ENCODE measurements around the gene OR1F1.
"Not testable (repeated sequence)": the region's sequence is repeated elsewhere in the genome, so short reads cannot be mapped to it uniquely, and the experiment has no call there.

Gene OR1F1

GRCh38 chr16:3187798-3188674 is at the start of gene OR1F1:
Gene OR1F1, plus strand, starts transcription at chr16:3188204.
- FAIRE-seq (no peak), DNase-seq (ENCODE audit: insufficient read length, low spot score) (peak; percentile 44)
- no peak for TF ChIP-seq POLR2A (IDR thresholded peaks at IDR 0.05; ENCODE audit: low read depth, low read length)

DNA sequence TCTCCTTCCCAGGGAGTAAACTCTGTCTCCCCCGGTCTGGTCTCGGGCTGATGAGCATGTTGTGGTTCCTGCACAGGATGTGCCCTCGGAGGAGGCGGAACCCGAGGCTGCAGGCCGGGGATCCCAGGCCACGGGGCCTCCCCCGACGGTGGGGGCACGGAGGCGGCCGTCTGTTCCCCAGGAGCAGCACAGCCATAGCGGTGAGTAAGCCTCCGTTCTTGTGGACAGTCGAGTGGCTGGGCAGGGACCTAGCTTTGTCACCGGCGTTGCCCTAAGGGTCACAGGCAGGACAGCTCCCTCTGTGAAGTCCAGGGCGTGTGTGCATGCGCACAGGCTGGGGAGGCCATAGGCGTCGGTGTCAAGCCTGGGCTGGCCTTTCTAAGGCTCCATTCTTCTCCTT is 49.7 kb upstream of the OR1F1 start:
- DNase-seq (ENCODE audit: insufficient read length, low spot score) = no peak
- no peak for TF ChIP-seq POLR2A (IDR thresholded peaks at IDR 0.05; ENCODE audit: low read depth, low read length)
- FAIRE-seq = no peak

DNA sequence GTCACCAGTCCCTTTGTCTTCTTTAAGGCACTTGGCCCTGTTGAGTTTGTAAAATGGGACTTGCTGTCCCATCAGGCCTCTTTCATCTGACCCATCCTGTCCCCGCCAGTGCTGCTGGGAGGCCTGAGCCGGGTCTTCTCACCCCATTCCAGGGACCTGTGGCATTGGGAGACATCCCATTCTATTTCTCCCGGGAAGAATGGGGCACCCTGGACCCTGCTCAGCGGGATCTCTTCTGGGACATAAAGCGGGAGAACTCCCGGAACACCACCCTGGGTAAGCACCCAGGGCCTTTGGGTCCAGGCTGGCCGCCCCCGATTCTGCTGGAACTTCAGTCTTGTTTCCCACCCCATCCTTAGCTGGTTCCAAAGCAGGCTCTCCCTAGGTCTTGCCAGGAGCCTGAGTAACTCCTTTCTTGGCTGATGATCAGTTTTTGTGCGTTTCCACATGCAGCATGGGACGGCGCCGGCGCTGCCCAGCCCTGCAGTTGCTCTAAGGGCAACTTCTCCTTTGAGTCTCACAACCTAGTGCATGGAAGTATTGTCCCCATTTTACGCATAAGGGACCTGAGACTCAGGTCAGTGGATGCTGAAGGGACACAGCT is 49.1 kb upstream of the OR1F1 start:
- no peak for DNase-seq (ENCODE audit: insufficient read length, low spot score)
- FAIRE-seq = no peak
- TF ChIP-seq POLR2A (IDR thresholded peaks at IDR 0.05; ENCODE audit: low read depth, low read length) = no peak

DNA sequence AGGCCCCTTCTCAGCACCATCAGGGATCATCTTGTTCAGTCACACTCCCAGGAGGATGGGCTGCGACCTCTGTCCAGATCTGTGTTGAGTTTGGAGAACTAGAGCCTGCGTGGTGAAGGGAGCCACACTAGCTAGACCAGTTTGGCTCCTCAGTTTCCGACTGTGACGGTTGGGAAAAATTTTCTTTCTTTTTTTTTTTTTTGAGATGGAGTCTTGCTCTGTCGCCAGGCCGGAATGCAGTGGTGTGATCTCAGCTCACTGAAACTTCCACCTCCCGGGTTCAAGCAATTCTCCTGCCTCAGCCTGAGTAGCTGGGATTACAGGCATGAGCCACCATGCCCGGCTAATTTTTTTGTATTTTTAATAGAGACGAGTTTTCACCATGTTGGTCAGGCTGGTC is 48.4 kb upstream of the OR1F1 start:
- not testable (repeated sequence) for FAIRE-seq; DNase-seq (ENCODE audit: insufficient read length, low spot score)

DNA sequence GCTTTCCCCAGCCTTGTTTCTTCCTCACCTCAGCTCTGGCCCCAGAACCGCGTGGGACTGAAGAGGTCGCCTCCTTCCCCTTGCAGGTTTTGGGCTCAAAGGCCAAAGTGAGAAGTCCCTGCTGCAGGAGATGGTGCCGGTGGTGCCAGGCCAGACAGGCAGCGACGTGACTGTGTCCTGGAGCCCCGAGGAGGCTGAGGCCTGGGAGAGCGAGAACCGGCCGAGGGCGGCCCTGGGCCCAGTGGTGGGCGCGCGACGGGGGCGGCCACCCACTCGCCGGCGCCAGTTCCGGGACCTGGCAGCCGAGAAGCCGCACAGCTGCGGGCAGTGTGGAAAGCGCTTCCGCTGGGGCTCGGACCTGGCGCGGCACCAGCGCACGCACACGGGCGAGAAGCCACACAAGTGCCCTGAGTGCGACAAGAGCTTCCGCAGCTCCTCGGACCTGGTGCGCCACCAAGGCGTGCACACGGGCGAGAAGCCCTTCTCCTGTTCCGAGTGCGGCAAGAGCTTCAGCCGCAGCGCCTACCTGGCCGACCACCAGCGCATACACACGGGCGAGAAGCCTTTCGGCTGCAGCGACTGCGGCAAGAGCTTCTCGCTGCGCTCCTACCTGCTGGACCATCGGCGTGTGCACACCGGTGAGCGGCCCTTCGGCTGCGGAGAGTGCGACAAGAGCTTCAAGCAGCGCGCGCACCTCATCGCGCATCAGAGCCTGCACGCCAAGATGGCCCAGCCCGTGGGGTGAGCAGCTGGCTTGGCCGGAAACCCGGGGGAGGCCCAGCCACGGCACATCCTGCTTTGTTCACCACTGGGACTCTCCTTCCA is 47.2 kb upstream of the OR1F1 start:
- TF ChIP-seq POLR2A (IDR thresholded peaks at IDR 0.05; ENCODE audit: low read depth, low read length) = no peak
- DNase-seq (ENCODE audit: insufficient read length, low spot score) = no peak
- FAIRE-seq = no peak

DNA sequence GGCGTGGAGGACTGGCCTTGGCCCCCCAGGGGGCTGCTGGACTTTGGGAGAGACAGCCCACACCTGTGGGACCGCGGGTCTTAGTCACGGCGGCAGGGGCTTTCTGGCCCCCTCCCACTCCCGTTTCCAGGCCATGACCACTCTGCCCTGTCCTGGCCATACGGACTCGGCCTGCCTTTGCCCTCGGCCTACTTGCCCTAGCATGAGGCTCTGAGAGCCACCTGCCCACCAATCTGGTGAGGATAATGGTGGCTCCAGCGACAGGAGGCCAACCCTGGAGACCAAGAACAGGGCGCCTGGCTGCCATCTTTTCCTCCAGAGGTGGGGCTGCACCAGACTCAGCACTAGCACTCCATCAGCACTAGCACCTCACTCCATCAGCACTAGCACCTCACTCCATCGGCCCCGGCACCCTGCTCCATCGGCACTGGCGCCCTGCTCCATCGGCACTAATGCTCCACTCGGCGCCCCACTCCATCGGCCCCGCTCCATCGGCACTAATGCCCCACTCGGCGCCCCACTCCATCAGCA is 46.2 kb upstream of the OR1F1 start:
- DNase-seq (ENCODE audit: insufficient read length, low spot score) (no peak), FAIRE-seq (no peak)
- no peak for TF ChIP-seq POLR2A (IDR thresholded peaks at IDR 0.05; ENCODE audit: low read depth, low read length)

GRCh38 chr16:3142327-3142726 is 45.7 kb upstream of the OR1F1 start:
- TF ChIP-seq POLR2A (IDR thresholded peaks at IDR 0.05; ENCODE audit: low read depth, low read length) = no peak
- FAIRE-seq (no peak), DNase-seq (ENCODE audit: insufficient read length, low spot score) (no peak)

DNA sequence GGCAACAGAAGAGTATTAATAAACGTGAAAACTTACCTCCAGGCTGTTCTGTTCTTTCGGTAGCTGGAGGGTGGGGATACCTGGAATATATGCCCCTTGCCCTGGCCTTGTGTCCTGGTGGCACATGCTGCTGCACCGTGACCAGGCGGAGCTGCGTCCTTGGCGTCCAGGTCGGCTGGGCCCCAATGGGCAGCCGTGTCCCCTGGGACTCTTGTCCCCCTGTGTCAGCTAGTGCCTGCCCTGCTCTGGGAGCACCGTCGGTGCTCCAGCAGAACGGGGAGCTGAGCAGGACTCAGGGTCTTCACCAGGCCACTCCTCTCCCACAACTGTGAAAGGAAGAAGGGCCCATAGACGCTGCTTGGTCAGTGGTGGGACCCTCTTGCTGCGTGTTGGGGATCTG is 45.2 kb upstream of the OR1F1 start:
- TF ChIP-seq POLR2A (IDR thresholded peaks at IDR 0.05; ENCODE audit: low read depth, low read length) = no peak
- DNase-seq (ENCODE audit: insufficient read length, low spot score) (no peak), FAIRE-seq (no peak)

- DNase-seq (ENCODE audit: insufficient read length, low spot score) (no peak), FAIRE-seq (no peak)
- TF ChIP-seq POLR2A (IDR thresholded peaks at IDR 0.05; ENCODE audit: low read depth, low read length) = no peak
These were observed 44.8 kb upstream of the OR1F1 start for GRCh38 chr16:3143189-3143588.

DNA sequence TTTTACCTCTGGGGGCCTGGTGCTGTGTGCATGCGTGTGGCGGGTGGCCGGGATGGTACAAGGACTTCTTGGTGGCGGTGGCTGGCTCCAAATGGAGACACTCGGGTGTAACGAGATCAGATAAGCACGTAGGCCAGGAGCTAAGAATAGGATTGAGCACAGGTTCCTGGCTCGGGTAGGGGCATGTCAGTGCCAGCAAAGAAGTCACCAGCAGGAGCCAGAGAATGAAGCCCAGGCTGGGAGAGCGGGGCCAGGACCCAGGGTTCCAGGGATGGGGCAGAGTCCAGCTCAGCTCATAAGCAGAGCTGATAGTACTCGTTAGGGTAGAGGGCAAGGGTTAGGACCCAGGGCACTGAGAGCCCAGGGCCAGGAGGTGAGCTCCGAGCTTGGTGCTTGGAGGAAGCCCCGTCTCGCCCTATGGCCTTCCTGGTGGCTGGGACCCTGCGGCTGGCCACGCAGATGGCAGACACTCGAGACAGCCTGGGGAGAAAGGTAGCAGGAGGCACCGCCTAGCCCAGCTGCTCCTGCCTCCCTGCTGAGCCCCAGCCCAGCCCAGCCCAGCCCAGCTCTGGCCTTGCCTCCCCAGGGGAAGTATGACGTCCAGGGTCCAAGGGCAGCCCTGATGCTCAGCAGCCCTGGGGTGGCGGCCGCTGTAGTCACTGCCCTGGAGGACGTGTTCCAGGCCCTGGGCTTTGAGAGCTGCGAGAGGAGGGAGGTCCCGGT is 44.2 kb upstream of the OR1F1 start:
- TF ChIP-seq POLR2A (IDR thresholded peaks at IDR 0.05; ENCODE audit: low read depth, low read length) = no peak
- no peak for FAIRE-seq

GRCh38 chr16:3144321-3144983 is 43.6 kb upstream of the OR1F1 start:
- FAIRE-seq = no peak
- TF ChIP-seq POLR2A (IDR thresholded peaks at IDR 0.05; ENCODE audit: low read depth, low read length) = no peak
- DNase-seq (ENCODE audit: insufficient read length, low spot score) = no peak

More for the DNA sequence above, 44.2 kb upstream of the OR1F1 start:
- DNase-seq (ENCODE audit: insufficient read length, low spot score) = no peak

- DNase-seq (ENCODE audit: insufficient read length, low spot score) = no peak
- FAIRE-seq = no peak
- TF ChIP-seq POLR2A (IDR thresholded peaks at IDR 0.05; ENCODE audit: low read depth, low read length) = no peak
These were observed 42.9 kb upstream of the OR1F1 start for GRCh38 chr16:3145151-3145550.

- no peak for FAIRE-seq
- TF ChIP-seq POLR2A (IDR thresholded peaks at IDR 0.05; ENCODE audit: low read depth, low read length) = no peak
These were observed 42.3 kb upstream of the OR1F1 start for GRCh38 chr16:3145660-3146059.

More at GRCh38 chr16:3145660-3146059, 42.3 kb upstream of the OR1F1 start:
- DNase-seq (ENCODE audit: insufficient read length, low spot score) = no peak
